Small intestine (tissue), 7 donors: ENCODE data around the gene ZMYND19. TPM values are rescaled to one million over a fixed set of nuclear protein-coding genes. Genes with fewer than 3 reads are reported as not detected.
A peak's percentile ranks its signal among the peaks of the same experiment; 100 is the strongest.
"Not testable (repeated sequence)": the region's sequence is repeated elsewhere in the genome, so short reads cannot be mapped to it uniquely, and the experiment has no call there.

Experiments
- DNase-seq, 2 donors: peaks; one replicate each; pipeline versions ENCODE4 v3.0.0 to v3.0.0-alpha.2; 2013
- FAIRE-seq: peaks from 2 replicates; lab custom pipeline; 2012; peaks lifted over from hg19 to GRCh38; lab: Jason Lieb, UNC
- H3K27ac ChIP-seq, 3 donors: one replicate each; pipeline ENCODE4 v1.5.1; 2013; ENCODE audit warnings: low read length in 2 of 3, mild to moderate bottlenecking in 2 of 3, control low read depth in 1 of 3, inconsistent platforms in 1 of 3, low read depth in 1 of 3, moderate library complexity in 1 of 3
- H3K27me3 ChIP-seq, 3 donors: one replicate each; pipeline ENCODE4 v1.6.1; 2013; ENCODE audit warnings: low read length in 3 of 3, inconsistent platforms in 1 of 3; ENCODE audit not compliant: control insufficient read depth in 3 of 3, insufficient read depth in 3 of 3
- H3K36me3 ChIP-seq, 3 donors: one replicate each; pipeline ENCODE4 v1.6.1; 2013; ENCODE audit warnings: low read length in 3 of 3, inconsistent platforms in 1 of 3, low read depth in 1 of 3, mild to moderate bottlenecking in 1 of 3, moderate library complexity in 1 of 3; ENCODE audit not compliant: control insufficient read depth in 3 of 3, insufficient read depth in 2 of 3
- H3K4me1 ChIP-seq, 3 donors: one replicate each; pipeline ENCODE4 v1.6.1; 2013; ENCODE audit warnings: low read length in 2 of 3, inconsistent platforms in 1 of 3, low read depth in 1 of 3, mild to moderate bottlenecking in 1 of 3, moderate library complexity in 1 of 3; ENCODE audit not compliant: control insufficient read depth in 3 of 3, insufficient read depth in 2 of 3
- H3K4me3 ChIP-seq, 3 donors: one replicate each; pipeline ENCODE4 v1.5.1; 2013; ENCODE audit warnings: low read length in 3 of 3, control low read depth in 1 of 3, inconsistent platforms in 1 of 3, low read depth in 1 of 3, mild to moderate bottlenecking in 1 of 3, moderate library complexity in 1 of 3
- H3K9me3 ChIP-seq, 2 donors: one replicate each; pipeline ENCODE4 v1.6.1; 2013; ENCODE audit warnings: low read depth in 1 of 2, low read length in 1 of 2; ENCODE audit not compliant: control insufficient read depth in 2 of 2, insufficient read depth in 1 of 2
- WGBS, 3 donors: extraction: QIAGEN DNeasy Blood & Tissue Kit; methylation state at CpG; one replicate each; pipeline ENCODE4 v1.1.7; 2013; 5-methylcytosine and 5-hydroxymethylcytosine counted together
- polyA plus RNA-seq, 4 donors: library from polyadenylated mRNA; stranded (reverse) in 3 of 4; unstranded in 1 of 4; fragments of 200-250 nt in 3 of 4; fragments of 120-200 nt in 1 of 4; gene quantifications; one replicate each; pipeline versions ENCODE4 v1.2.1 to v1.2.3, GENCODE V29; 2013
- donor health status: healthy with polysubstance abuse.
- donor health status: control.
- donor health status: control.
- donor health status: Bipolar disorder and iron deficiency.
- donor health status: healthy.

The ZMYND19 gene
- polyA plus RNA-seq, 4 donors, result 14.1 to 17.7 (median 17.0) TPM

DNA sequence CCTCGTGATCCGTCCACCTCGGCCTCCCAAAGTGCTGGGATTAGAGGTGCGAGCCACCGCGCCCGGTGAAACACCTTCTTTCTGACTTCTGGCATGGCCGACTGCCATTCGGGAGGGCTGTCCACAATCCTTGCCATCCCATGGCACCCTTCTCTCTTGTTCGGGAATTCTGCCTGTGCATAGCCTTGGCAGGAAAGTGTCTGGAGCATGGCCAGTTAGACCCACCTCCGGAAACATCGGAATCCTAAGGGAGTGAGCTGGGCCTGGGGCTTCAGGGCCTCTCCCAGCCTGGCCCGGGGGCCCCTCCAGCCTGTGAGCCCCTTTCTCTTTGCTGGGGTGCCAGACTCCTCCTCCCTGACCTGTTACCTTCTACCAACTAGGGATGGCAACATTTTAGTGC, 13.6 kb upstream of the ZMYND19 start:
- Histone ChIP-seq H3K27ac (no peak overlapping the region), H3K4me1 (peaks cover 3 to 15% (median 5%) of the 10 kb centered on the region in 3 donors), H3K36me3 (peaks cover 0 to 7% (median 0%) of the 10 kb centered on the region in 3 donors), H3K4me3 (no peak overlapping the region), H3K9me3 (no peaks in the 10 kb centered on the region), H3K27me3 (peaks cover 0 to 12% (median 0%) of the 10 kb centered on the region in 3 donors)
- WGBS, 3 donors, result 78 to 88% (median 81%) methylated on average over 12 to 13 of the region's 13 CpGs
- DNase-seq (no peak), FAIRE-seq (no peak)

DNA sequence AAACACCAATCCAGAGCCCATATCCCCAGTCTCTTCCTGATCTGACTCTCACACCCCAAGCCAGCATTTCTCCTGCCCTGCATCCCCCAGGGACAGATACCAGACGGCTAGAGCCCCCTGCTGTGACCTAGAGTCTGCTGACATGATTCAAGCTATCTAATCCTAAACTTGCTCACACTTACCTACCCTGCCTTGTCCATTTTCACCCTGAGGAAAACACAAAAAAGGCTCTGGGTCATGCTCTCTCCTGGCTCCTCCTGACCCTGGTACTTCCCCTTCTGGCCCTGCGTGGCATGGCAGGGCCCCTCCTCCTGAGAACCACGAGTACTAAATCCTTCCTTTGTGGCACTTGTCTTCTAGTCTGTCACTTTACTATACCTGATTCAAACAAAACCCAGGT, 12.3 kb upstream of the ZMYND19 start:
- WGBS, 3 donors, result 9 to 17% (median 11%) methylated on average over 3 of the region's 3 CpGs
- Histone ChIP-seq H3K27me3 (peaks cover 0 to 12% (median 0%) of the 10 kb centered on the region in 3 donors), H3K9me3 (no peaks in the 10 kb centered on the region), H3K4me1 (peaks cover 3 to 12% (median 5%) of the 10 kb centered on the region in 3 donors), H3K4me3 (no peak overlapping the region), H3K36me3 (no peaks in the 10 kb centered on the region), H3K27ac (no peak overlapping the region)
- no peak for DNase-seq
- no peak for FAIRE-seq

DNA sequence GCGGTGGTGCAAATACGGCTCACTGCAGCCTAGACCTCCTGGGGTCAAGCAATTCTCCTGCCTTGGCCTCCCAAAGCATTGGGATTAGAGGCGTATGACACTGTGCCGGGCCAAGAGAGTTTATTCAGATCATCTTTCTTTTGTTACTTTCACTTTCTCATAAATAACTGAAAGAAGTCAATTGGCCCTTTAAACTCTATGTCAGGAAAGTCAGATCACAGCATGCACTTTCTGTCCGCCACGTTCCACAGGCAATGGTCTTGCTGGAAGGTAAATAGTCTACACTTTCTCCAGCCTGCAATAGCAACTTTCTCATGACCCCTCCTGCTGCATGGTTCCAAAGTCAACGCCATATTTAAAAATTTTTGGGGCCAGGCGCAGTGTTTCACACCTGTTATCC, 8.6 kb upstream of the ZMYND19 start:
- Histone ChIP-seq H3K4me1 (no peaks in the 10 kb centered on the region), H3K9me3 (no peaks in the 10 kb centered on the region), H3K27ac (no peak overlapping the region), H3K4me3 (no peak overlapping the region), H3K36me3 (no peaks in the 10 kb centered on the region), H3K27me3 (peaks cover 0 to 5% (median 0%) of the 10 kb centered on the region in 3 donors)
- 66 to 73% (median 66%) methylated on average over 8 of the region's 8 CpGs for WGBS, 3 donors
- no peak for FAIRE-seq
- no peak for DNase-seq

DNA sequence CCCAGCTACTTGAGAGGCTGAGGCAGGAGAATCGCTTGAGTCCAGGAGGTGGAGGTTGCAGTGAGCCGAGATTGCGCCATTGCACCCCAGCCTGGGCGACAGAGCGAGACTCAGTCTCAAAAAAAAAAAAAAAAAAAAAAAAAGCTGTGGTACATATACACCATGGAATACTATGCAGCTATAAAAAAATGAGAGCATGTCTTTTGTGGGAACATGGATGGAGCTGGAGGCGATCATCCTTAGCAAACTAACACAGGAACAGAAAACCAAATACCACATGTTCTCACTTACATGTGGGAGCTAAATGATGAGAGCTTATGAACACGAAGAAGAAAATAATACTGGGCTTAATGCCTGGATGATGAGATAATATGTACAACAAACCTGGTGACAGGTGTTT, 6.3 kb upstream of the ZMYND19 start:
- H3K27me3 ChIP-seq, DNase-seq, H3K36me3 ChIP-seq, FAIRE-seq, H3K27ac ChIP-seq, H3K4me1 ChIP-seq, H3K9me3 ChIP-seq, H3K4me3 ChIP-seq: not testable (repeated sequence)
- 94 to 97% (median 96%) methylated on average over 6 to 7 of the region's 7 CpGs for WGBS, 3 donors

DNA sequence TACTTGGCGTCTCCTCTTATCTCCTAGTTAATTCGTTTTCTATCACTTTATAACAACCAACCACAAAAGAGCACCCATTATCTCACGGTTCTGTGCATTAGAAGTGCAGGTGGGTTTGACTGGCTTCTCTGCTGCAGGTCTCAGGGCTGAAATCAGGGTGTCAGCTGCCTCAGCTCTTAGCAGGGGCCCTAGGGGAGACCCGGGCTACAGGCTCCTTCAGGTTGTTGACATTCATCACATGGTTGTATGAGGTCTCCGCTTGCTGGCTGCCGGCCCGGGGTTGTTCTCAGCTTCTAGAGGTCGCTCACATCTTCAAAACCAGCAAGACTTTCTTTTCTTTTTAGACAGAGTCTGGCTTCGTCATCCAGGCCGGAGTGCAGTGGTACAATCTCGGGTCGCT, 2.9 kb upstream of the ZMYND19 start:
- peaks cover 0 to 5% (median 0%) of the 10 kb centered on the region in 3 donors for H3K36me3 ChIP-seq
- FAIRE-seq, result no peak
- H3K27ac ChIP-seq, result no peak overlapping the region
- no peaks in the 10 kb centered on the region for H3K9me3 ChIP-seq
- H3K4me1 ChIP-seq, result peaks cover 0 to 7% (median 3%) of the 10 kb centered on the region in 3 donors
- 54 to 70% (median 59%) methylated on average over 12 of the region's 12 CpGs for WGBS, 3 donors
- no peaks in the 10 kb centered on the region for H3K27me3 ChIP-seq
- no peak overlapping the region for H3K4me3 ChIP-seq
- DNase-seq, result no peak

DNA sequence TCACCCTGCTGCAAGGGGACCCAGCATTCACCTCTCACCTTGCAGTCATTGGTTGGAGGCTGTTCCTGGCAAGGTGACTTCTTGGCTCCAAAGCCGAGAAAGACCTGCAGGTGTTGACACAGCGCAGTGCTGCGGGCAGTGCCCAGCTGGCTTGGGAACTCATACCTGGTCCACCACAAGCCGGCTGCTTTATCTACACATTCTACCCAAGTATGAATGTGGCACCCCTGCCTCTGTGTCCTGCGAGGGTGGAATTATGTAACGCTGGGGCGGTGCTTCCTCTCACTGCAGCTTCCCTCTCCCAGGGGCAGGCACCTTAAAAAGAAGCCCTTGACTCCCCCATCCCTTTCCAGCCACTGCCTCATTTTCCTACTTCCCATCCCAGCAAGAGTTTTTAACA, 2.5 kb upstream of the ZMYND19 start:
- Histone ChIP-seq H3K27ac (no peak overlapping the region), H3K4me3 (no peak overlapping the region), H3K36me3 (peaks cover 0 to 9% (median 2%) of the 10 kb centered on the region in 3 donors), H3K27me3 (no peaks in the 10 kb centered on the region), H3K4me1 (peaks cover 0 to 7% (median 3%) of the 10 kb centered on the region in 3 donors), H3K9me3 (no peaks in the 10 kb centered on the region)
- 44 to 76% (median 45%) methylated on average over 7 of the region's 7 CpGs for WGBS, 3 donors
- DNase-seq, result no peak
- FAIRE-seq, result no peak

DNA sequence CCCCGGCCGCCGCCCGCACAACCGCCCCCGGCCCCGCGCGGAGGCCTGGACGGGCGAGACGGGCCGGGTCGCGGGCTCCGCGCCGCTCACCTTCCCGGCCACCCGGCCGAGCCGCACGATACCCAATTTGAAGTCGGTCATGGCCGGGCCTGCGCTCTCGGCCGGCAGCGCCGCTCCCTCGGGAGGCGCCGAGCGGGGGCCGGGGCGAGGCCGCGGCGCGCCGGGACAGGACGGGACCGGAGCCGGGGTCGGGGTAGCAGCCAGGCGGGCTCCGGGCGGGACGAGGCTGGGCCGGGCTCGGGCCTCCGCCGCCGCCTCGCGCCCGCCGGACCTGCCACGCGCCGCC, 216 bp downstream of the ZMYND19 start:
- no peaks in the 10 kb centered on the region for H3K27me3 ChIP-seq
- FAIRE-seq (no peak), DNase-seq (no peak)
- WGBS, 3 donors, result 0 to 1% (median 0%) methylated on average over 35 to 61 of the region's 61 CpGs
- peaks cover 0 to 7% (median 3%) of the 10 kb centered on the region in 3 donors for H3K4me1 ChIP-seq
- H3K4me3 ChIP-seq, result peak overlapping the region; percentile 58 to 86 (median 79)
- H3K36me3 ChIP-seq, result peaks cover 2 to 32% (median 8%) of the 10 kb centered on the region in 3 donors
- no peaks in the 10 kb centered on the region for H3K9me3 ChIP-seq
- H3K27ac ChIP-seq, result peak overlapping the region in 1 of 3 donors; percentile 13

DNA sequence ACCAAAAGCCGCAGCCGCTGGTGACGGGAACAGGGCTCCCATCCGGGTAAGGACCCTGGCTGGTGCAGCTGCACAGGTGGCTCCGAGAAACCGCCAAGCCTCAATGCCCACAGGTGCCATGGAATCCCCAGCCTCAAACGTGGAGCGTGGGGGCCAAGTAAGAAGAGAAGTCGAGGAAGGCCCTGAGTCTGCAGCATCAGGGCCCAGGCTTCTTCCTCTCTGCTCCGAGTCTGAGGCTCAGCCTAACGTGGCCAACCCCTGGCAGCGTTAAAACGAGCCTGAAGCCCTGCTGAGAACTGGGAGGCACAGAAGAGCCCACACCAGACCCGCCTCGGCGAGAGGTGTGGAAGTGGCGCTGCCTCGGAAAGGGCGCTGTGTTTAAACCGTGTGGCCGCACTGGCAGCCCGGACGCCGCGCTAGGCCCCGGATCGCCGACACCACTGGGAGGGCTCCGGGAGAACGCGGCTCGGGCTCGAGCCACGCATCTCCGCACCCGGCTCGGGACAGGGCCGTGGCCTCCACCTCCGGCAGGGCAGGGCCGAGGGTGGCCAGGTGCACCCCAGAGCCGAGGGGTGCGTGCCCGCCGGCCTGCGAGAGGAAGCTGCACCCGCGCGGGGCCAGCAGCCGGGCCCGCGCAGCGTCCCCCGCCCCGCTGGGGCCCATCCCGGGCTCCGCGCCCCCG, 730 bp downstream of the ZMYND19 start:
- Histone ChIP-seq H3K36me3 (peaks cover 2 to 36% (median 8%) of the 10 kb centered on the region in 3 donors), H3K4me3 (peak overlapping the region; percentile 58 to 86 (median 79)), H3K27me3 (no peaks in the 10 kb centered on the region), H3K27ac (no peak overlapping the region), H3K9me3 (no peaks in the 10 kb centered on the region), H3K4me1 (peaks cover 0 to 7% (median 3%) of the 10 kb centered on the region in 3 donors)
- 5 to 9% (median 8%) methylated on average over 43 to 58 of the region's 58 CpGs for WGBS, 3 donors
- no peak for FAIRE-seq
- peak; percentile 18 to 55 for DNase-seq
